Measurements from ENCODE around the gene COL9A2. TPM values are rescaled to one million over a fixed set of nuclear protein-coding genes. Genes with fewer than 3 reads are reported as not detected.

COL9A2 gene
- total RNA-seq, 1 experiment from 2014 or later = 13.5 TPM

- no peak for DNase-seq
- no TSS peak for BruUV-seq (replicated peaks)
- H3K27me3 ChIP-seq (ENCODE audit: insufficient read depth, low read depth) = no peaks in the 10 kb centered on the region
- no peak overlapping the region for H3K4me2 ChIP-seq
- H3K79me2 ChIP-seq (ENCODE audit: low read depth) = no peaks in the 10 kb centered on the region
- H3K36me3 ChIP-seq (ENCODE audit: low read depth) = peaks cover 24% of the 10 kb centered on the region
- intact Hi-C loops (cut with micrococcal nuclease; ENCODE audit: unreplicated experiment) = no loop called here
- CTCF ChIA-PET = no interaction called here
- H3K27ac ChIP-seq = no peak overlapping the region
- H3K4me3 ChIP-seq = no peak overlapping the region
- H2AFZ ChIP-seq = no peak overlapping the region
- no peaks in the 10 kb centered on the region for H3K4me1 ChIP-seq (replicated peaks; ENCODE audit: insufficient read depth)
- no peaks in the 10 kb centered on the region for H4K20me1 ChIP-seq (ENCODE audit: insufficient read depth)
- H3K9me3 ChIP-seq (ENCODE audit: insufficient read depth, low read depth) = no peaks in the 10 kb centered on the region
- H3K9me2 ChIP-seq (ENCODE audit: insufficient read depth) = no peaks in the 10 kb centered on the region
- POLR2A ChIA-PET (ENCODE audit: unreplicated experiment) = interaction anchor here (0.6 kb wide), 1 partner anchor 85 kb away, joined by 4 read pairs; no protein-coding TSS in a partner anchor
- H3F3A ChIP-seq (ENCODE audit: insufficient read depth, low read depth) = peaks cover 4% of the 10 kb centered on the region
- TF ChIP-seq CTCF (conservative IDR thresholded peaks at IDR 0.05) = no peak
- TF ChIP-seq EZH2 (IDR thresholded peaks at IDR 0.05; ENCODE audit: low read depth) = no peak
Observed at GRCh38 chr1:40281853-40282252, 35.2 kb downstream of the COL9A2 start.

GRCh38 chr1:40276122-40276521, 41.0 kb downstream of the COL9A2 start:
- Histone ChIP-seq H3K79me2 (ENCODE audit: low read depth) (no peaks in the 10 kb centered on the region), H3K4me2 (no peak overlapping the region), H3K9me3 (ENCODE audit: insufficient read depth, low read depth) (no peaks in the 10 kb centered on the region), H3F3A (ENCODE audit: insufficient read depth, low read depth) (peaks cover 4% of the 10 kb centered on the region; the same call in 1 of the 2 replicates), H3K4me3 (no peak overlapping the region), H3K27me3 (ENCODE audit: insufficient read depth, low read depth) (no peaks in the 10 kb centered on the region), H4K20me1 (ENCODE audit: insufficient read depth) (peaks cover 3% of the 10 kb centered on the region; the same call in 1 of the 2 replicates), H2AFZ (no peak overlapping the region), H3K36me3 (ENCODE audit: low read depth) (peaks cover 32% of the 10 kb centered on the region), H3K9me2 (ENCODE audit: insufficient read depth) (no peaks in the 10 kb centered on the region), H3K4me1 (replicated peaks; ENCODE audit: insufficient read depth) (no peaks in the 10 kb centered on the region), H3K27ac (no peak overlapping the region)
- no peak for DNase-seq
- POLR2A ChIA-PET (ENCODE audit: unreplicated experiment) = no interaction called here
- TF ChIP-seq EZH2 (IDR thresholded peaks at IDR 0.05; ENCODE audit: low read depth) (no peak), CTCF (conservative IDR thresholded peaks at IDR 0.05) (no peak)
- no TSS peak for BruUV-seq (replicated peaks)
- intact Hi-C loops (cut with micrococcal nuclease; ENCODE audit: unreplicated experiment) = no loop called here
- CTCF ChIA-PET = no interaction called here

GRCh38 chr1:40274331-40274730, 42.8 kb downstream of the COL9A2 start:
- ChIA-PET POLR2A (ENCODE audit: unreplicated experiment) (interaction anchor here (0.7 kb wide), 1 partner anchor 1036 kb away, joined by 4 read pairs; no protein-coding TSS in a partner anchor), CTCF (no interaction called here)
- Histone ChIP-seq H3K36me3 (ENCODE audit: low read depth) (peaks cover 34% of the 10 kb centered on the region), H3K9me2 (ENCODE audit: insufficient read depth) (no peaks in the 10 kb centered on the region), H4K20me1 (ENCODE audit: insufficient read depth) (peaks cover 5% of the 10 kb centered on the region; the same call in 1 of the 2 replicates), H2AFZ (no peak overlapping the region), H3K4me1 (replicated peaks; ENCODE audit: insufficient read depth) (no peaks in the 10 kb centered on the region), H3K27me3 (ENCODE audit: insufficient read depth, low read depth) (no peaks in the 10 kb centered on the region), H3K4me3 (no peak overlapping the region), H3F3A (ENCODE audit: insufficient read depth, low read depth) (no peaks in the 10 kb centered on the region; the same call in 1 of the 2 replicates), H3K9me3 (ENCODE audit: insufficient read depth, low read depth) (no peaks in the 10 kb centered on the region), H3K27ac (no peak overlapping the region), H3K79me2 (ENCODE audit: low read depth) (no peaks in the 10 kb centered on the region), H3K4me2 (no peak overlapping the region)
- TF ChIP-seq EZH2 (IDR thresholded peaks at IDR 0.05; ENCODE audit: low read depth) (no peak), CTCF (conservative IDR thresholded peaks at IDR 0.05) (no peak)
- intact Hi-C loops (cut with micrococcal nuclease; ENCODE audit: unreplicated experiment) = no loop called here
- DNase-seq = no peak
- no TSS peak for BruUV-seq (replicated peaks)

Data from PC-9 (cell line).